GM19438 (cell line): ENCODE data around the gene NR2F1-AS1.
"Not testable (repeated sequence)": the region's sequence is repeated elsewhere in the genome, so short reads cannot be mapped to it uniquely, and the experiment has no call there.

Experiments used
- ATAC-seq: cut with Tn5 transposase; IDR thresholded peaks from one replicate; pipeline ENCODE4 v1.9.1; 2021; ENCODE audit warnings: low read depth; ENCODE audit not compliant: unreplicated experiment

The NR2F1-AS1 gene

GRCh38 chr5:93402451-93402850, 178.6 kb downstream of the NR2F1-AS1 start:
- no peak for ATAC-seq

- ATAC-seq: no peak
Observed at GRCh38 chr5:93401634-93402213, 179.3 kb downstream of the NR2F1-AS1 start.

- no peak for ATAC-seq
Observed at GRCh38 chr5:93399675-93400074, 181.3 kb downstream of the NR2F1-AS1 start.

- no peak for ATAC-seq
Observed at GRCh38 chr5:93395971-93396379, 185.0 kb downstream of the NR2F1-AS1 start.

GRCh38 chr5:93395010-93395409, 186.0 kb downstream of the NR2F1-AS1 start:
- no peak for ATAC-seq

GRCh38 chr5:93394301-93394700, 186.7 kb downstream of the NR2F1-AS1 start:
- no peak for ATAC-seq

- not testable (repeated sequence) for ATAC-seq
Observed at GRCh38 chr5:93391169-93391568, 189.8 kb downstream of the NR2F1-AS1 start.

GRCh38 chr5:93385655-93386054, 195.4 kb downstream of the NR2F1-AS1 start:
- ATAC-seq: no peak

- no peak for ATAC-seq
Observed at GRCh38 chr5:93384995-93385394, 196.0 kb downstream of the NR2F1-AS1 start.

GRCh38 chr5:93384026-93384425, 197.0 kb downstream of the NR2F1-AS1 start:
- ATAC-seq: no peak

- ATAC-seq: no peak
Observed at GRCh38 chr5:93382188-93382825, 198.7 kb downstream of the NR2F1-AS1 start.

GRCh38 chr5:93381057-93381456, 200.0 kb downstream of the NR2F1-AS1 start:
- ATAC-seq: no peak

GRCh38 chr5:93378073-93378472, 202.9 kb downstream of the NR2F1-AS1 start:
- no peak for ATAC-seq

- no peak for ATAC-seq
Observed at GRCh38 chr5:93371893-93372292, 209.1 kb downstream of the NR2F1-AS1 start.

- no peak for ATAC-seq
Observed at GRCh38 chr5:93364378-93364777, 216.6 kb downstream of the NR2F1-AS1 start.

- ATAC-seq: no peak
Observed at GRCh38 chr5:93360436-93361088, 220.5 kb downstream of the NR2F1-AS1 start.

- ATAC-seq: no peak
Observed at GRCh38 chr5:93359960-93360305, 221.1 kb downstream of the NR2F1-AS1 start.
